HG03565 (cell line): ENCODE results near the gene TLE1.
A peak's percentile ranks its signal among the peaks of the same experiment; 100 is the strongest.

ENCODE experiments used
- ATAC-seq: cut with Tn5 transposase; IDR thresholded peaks from one replicate; pipeline ENCODE4 v1.9.1; 2021; ENCODE audit warnings: mild to moderate bottlenecking, moderate library complexity; ENCODE audit not compliant: unreplicated experiment

The TLE1 gene

DNA sequence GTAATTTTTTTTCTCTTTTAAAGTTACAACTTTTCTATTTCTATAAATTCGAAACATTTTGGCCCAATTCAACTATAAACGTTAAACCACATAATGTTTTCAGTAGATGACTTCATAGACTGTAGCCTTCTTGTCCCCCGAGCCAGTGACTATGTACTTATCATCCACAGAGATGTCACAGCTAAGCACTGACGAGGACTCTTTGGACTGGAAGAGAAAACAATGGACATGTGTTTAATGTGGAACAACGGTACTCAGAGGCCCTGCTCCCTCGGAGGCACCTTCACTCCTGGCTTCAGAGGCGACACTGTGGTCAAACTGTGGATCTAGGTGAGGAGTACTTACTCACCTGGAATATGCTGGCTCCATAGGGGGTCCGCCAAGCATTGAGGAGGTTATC is 105.2 kb downstream of the TLE1 start:
- no peak for ATAC-seq

DNA sequence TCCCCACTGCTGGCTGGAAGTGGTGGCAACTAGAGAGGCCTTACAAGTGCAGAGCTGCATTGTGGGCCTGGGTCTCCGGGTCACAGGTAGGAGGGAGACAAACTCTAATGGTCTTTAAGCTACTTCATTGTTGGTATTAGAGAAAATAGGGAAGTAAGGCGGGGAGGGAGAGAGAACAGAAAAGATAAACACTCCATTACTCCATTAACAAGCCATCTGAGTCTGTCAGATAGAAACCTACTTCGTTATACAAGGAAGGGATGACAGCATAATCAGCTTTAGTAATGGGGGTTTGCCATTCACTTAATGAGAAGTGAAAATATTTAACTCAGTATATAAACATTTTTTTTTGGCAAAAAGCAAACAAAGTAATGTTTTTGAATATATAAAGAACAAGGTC is 107.4 kb downstream of the TLE1 start:
- no peak for ATAC-seq

DNA sequence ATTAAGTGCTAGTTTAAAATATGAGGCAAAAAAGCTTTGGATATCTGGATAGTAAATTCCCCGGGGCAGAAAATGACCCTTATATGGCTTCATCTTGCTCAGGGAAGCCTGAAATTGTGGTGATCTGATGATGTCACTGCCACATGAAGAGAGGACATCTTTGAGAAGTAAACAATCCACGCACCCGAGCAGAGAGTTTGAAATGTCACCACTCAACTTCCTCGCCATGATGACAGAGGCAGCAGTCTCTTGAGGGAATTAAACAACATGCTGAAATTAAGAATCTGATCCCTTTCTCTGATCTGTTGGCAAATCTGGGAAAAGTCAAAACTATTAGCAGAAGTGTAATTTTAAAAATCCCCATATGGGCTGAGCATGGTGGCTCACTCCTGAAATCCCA is 110.0 kb downstream of the TLE1 start:
- no peak for ATAC-seq

DNA sequence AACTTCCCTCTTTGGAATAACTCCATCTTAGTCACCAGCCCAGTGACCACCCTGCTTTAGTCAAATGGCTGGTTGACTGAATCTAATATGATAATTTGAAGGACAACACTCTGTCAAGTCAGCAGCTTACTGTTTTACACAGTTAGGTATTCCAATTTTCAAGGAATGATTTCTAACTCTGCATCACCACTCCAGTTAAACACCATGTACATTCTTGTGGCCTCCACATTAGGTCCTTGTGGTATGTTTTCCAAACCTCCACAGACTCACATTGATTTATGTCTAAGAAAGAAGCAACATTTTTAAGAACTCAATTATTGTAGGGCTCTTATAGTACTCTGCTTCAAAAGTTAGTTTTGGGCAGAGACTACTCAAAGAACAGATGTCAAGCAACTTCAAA is 110.7 kb downstream of the TLE1 start:
- ATAC-seq: no peak

DNA sequence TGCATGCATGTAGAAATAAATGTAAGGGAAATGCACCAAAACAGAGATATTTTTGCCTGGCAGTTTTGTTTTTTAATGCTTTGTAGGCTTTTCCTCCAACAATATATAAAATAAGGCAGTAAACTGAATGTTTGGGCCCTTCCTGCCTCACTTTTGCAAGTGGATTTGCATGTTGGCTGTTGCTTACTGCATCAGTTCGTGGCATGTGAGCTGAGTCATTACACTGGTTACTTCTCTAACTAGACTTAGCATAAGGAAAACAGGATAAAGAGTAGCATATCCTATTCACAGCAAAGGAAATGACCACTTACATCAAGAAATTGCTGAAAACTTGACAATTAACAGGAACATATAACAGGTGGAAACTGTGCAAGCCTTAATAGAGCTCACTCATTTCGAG is 113.4 kb downstream of the TLE1 start:
- ATAC-seq: no peak

DNA sequence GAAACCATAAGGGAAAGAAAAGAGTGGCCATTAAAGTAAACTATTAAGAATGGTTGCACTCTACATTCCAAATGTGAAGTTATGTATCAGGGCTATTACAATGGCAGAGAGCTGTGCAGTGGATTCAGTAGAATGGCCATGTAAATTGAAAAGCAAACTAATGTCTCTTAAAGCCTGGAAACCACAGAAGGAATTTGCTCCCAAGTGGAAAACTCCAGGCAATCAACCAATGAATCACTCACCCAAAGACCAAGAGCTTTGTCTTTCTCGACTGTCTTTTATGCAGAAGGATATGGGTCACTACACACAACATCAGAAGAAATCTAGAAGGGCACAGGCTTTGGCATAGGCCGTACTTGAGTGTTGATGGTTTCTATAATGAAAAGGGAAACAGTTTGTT is 114.9 kb downstream of the TLE1 start:
- no peak for ATAC-seq

DNA sequence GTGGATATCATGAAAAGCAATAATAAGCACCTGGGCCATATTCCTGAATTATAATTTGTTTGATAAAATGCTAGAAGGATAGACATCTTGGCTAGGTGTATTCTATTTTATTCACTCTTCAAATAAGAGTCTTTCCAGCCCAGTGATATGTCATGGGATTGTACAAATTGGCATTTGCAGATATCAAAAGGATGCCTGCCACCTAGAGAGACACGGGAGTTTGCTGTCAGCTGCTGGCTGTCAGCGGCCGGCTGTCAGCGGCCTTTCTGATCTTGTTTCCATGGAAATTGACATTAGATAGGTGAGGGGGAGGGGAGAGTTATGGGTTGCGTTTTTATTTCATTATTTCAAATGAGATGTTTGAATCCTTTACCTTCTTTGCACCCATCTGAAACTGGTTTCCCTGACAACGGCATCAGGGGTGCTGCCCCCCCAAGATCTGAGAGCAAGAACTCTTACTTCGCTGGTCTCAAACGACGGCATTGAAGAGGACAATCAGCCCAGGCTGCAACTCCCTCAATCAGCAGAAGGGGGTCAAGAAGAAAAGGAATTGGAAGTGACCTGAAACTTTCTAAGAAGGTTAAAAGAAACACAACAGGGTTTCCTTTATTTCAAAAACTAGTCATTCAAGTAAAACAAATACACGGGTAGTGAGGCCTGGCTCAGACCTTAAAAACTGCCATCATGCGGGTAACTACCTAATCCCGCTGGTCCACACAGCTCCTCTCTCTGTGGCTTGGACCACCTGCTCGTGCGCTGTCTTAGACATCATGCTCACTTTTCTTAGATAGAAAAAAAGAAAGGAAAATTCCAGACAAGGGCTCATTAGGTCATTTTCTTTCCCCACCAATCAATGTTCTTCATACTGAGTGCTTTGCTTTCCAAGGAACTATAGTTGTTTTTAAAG is 115.7 kb downstream of the TLE1 start:
- no peak for ATAC-seq

DNA sequence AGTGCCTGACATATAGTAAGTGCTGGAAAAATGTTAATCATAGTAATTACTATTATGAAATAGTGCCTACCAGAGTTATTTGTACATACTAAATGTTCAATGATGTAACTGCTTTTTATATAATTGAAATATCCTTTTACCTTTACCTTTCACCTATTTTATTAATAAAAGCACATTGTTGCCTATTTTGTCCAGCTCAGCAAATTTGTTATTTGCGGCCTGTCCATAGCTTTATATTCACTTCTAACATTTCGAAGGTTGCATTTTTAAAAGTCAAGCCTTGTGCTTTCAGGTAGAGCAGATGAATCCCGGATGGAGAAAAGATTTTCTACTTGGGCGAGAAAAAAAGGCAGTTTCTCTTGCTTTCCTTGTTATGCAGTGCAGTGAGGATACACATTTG is 119.3 kb downstream of the TLE1 start:
- ATAC-seq: no peak

DNA sequence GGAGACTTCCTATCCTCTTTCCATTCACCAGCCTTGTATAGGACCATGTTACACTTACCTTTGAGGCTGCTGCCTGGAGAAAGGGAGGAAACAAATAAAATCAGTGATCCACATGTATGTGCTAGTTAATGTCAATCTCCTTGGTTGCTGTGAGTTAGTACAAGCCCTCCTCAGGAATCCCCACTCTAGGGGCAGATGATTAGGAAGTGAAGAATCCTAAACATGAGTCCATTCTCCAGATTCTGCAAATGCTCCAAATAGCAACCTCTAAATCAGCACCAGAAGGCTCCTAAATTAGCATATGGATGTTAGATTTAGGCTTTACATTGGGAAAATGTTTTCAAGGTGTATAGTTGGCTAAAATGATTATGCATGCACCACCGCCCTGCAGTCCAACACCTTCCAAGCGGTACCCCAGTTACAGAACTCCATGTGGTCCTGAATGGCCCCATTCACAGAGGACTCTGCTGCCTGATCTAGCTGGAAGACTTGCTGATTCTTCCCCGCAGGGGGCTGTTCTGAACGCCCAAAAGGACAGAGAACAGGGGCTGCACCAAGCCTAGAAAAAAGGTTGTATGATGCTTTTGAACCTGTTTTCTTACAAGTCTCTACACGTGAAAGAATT is 123.2 kb downstream of the TLE1 start:
- ATAC-seq: no peak

DNA sequence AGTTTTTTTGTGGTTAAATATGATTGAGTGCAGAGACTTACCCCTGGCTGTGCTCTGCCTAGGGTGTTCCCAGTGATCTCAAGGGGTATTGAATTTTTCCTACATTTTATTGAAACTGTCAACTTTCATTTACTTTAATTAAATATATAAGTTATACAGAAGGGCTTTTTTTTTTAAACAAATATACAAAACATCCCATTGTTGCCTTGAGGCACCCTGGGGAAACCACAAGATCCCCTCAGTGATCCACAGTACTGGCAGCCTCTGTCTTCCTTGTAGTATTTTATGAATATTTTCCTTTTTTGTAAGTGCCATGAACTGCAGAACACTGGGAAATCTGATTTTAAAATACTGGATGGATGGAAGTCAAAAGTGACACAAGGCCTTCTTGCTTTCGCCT is 123.7 kb downstream of the TLE1 start:
- no peak for ATAC-seq

DNA sequence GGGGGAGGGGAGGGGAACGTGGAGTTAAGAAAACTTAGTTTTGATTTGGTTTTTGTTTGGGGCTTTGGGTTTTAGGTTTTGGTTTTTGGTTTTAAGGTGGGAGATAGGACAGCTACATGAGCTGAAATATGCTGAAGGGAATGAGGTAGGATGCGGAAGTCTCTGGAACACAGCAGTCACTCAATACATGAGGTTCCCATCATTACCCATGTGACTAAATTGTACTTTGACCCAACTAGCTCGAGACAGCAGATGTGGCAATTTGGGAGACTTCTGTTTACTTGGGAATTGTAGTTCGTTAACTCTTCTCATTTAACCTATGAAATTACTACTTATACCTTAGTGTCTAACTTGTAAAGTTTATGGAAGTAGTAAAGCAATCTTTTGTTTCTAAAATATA is 124.2 kb downstream of the TLE1 start:
- no peak for ATAC-seq

DNA sequence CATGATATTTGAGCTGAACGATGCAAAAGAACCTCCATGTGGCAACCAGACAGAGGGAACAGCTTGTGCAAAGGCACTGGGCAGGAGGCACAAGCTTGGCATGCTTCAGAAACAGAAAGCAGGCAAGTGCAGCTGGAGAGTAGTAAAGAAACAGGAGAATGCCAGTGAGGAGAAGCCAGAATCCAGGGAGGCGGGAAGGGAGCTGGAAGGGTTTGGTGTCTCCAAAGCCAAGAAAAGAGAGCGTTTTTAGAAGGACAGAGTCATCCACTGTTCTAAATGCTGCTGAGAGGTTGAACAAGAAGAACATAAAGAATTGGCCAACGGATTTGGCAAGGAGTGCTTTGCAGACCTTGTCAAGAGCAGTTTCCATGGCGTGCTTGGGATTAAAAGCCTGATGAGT is 124.7 kb downstream of the TLE1 start:
- ATAC-seq: no peak

DNA sequence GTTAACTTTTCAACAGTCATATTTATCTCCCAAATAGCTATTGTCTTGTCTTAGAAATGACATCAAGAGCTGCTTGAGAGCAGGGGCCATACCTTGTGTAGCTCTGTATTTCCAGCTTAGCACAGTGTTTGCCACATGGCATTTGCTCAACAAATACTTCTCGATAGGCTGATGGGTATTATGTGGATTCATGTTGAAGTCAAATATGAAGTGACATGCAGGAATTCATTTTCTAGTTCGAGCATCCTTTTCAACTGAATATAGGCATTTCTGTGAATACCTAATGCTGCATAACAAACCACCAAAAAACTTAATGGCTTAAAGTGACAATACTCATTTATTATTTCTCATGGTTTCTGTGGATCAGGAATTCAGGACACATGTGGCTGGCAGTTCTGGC is 125.6 kb downstream of the TLE1 start:
- ATAC-seq: no peak

DNA sequence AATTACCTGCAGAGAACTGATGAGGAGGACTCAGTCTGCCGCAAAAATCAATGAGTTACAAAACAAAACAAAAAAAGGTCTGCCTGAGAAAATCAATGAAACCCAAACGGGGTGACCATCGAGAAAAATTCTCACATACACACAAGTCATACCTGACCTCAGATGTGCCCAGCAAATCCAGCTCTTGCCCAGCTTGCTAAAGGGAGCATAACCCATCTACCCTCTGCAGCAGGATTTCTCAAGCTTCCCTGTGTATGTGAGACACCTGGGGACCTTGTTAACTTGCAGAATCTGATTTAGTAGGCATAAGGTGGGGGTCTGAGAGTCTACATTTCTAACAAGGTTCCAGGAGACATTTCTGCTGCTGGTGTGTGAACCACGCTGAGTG is 126.3 kb downstream of the TLE1 start:
- no peak for ATAC-seq

DNA sequence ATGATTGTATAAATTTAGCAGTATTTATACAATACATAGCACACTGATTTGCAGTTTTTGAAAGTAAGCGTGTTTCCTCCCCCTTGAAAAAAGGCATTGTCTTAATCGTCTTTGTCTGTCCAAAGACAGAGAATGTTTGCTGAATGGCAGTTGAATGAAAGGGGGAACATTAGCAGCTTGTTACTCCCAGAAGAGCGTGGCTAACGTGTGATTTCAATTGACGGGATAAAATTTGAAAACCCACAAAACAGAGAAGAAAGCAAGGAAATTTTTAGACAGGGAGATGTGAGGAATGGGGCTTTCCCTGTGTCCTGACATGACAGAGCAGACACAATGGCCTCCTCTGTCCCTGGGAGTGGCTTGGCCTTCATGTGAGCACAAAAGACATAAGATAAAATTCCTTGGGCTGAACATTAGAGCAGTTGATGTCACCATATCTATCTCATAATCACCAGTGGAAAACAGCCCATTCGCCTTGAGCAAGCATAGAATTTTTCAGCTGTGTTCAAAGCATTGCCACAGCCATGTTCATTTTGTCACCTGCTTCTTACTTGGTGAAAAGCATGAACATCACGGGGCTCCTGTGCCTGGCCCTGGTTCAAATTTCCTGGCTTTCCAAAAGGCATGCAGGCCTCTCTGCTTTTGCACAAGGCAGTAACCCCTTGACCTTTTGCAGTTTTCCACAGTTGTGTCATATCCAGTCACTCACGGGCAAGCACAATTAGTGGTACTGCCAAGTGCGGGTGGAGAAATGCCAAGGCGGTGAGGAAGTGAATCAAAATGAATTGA is 126.9 kb downstream of the TLE1 start:
- ATAC-seq: no peak

DNA sequence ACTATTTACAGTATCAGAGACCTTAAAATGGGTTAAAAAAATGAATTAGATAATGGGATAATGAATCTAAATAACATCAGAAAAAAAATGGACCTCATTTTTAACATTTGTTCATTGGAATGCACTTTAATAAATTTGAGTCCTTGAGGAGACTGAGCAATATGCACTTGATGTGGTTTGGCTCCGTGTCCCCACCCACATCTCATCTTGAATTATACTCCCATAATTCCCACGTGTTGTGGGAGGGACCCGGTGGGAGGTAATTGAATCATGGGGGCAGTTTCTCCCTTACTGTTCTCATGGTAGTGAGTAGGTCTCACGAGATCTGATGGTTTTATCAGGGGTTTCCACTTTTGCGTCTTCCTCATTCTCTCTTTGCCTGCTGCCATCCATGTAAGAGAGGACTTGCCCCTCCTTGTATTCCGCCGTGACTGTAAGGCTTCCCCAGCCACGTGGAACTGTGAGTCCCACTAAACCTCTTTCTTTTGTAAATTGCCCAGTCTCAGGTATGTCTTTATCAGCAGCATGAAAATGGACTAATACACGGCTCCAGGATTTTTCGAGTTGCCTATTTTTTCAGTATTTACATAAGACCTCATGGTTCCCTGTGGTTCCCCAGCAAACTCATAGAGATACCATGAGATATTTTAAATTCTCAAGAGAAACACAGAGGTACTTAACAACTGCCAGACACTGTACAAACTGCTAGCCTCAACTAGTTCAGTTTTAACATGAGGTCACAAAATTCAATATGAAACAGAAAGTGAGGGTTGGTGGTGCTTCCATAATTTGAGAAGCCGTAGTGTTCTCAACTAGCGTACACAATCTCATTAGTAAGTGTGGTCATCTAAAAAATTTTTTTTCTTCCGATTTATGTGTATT is 128.3 kb downstream of the TLE1 start:
- peak; percentile 87 for ATAC-seq

DNA sequence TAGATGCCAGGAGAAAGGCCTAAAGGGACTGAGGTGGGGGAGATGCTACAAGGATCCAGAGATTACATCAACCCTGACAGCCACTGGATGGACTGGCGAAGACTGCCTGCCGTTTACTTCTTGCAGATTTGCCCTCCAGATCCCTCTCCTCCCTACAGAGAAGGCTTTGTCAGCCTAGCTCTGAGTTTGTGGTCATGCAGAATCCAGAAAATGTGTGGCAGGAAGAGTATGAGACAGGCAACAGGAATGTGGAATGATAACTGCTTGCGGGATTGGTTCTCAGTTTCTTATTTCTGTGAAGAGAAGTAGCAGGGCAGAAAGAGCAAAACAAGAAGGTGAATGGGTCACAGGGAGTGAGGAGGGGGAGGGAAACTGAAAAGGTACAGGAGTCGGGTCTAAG is 129.6 kb downstream of the TLE1 start:
- ATAC-seq: no peak

DNA sequence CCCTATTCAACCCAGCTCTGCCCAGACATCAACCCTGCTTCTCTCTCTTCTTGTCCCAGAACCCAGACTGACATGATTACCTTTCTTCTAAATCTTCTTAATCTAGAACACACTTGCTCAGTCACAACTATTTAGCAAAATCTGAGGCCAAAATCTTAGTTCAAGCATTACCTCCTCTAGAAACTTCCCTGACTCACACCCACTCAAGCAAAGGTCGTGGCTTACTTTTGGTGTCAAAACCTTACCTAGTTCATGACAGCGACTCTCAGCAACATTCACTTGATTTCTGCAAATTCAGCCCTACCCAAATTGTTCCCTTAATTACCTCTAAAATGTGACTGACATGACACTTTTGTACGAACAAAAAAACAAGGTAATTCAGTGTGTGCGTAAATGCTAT is 130.2 kb downstream of the TLE1 start:
- no peak for ATAC-seq

DNA sequence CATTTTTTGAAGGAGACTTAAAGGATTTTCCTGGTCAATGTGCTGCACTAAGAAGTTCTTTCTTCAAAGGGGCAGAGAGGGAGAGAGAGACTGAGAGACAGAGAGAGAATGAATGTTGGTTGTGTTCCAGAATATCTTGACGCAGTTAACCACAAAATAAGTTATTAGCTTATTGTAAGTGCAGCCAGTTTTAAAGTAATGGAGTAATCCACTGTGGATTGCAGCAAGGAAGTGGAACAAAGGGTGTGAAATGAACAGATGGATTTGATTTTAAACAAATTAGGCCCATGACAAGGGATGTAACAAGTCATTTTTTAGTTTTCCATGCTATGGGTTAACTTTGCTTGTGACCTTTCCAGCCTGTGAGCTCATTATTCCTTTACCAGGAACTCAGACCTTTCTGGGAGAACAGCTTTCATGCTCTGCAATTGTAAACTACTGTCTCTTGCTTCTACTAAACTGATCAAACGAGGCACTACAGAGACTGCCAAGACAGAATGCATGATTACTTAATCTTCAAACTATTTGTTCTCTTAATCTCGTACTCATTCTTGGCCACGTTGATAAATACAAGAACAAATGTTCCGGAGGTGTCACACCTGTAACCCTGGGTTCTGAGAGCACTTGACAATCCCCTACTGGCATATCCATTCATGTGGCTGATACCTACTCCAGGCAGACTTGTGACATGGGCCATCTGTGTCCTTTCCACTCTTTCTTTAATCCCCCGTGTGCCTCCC is 131.1 kb downstream of the TLE1 start:
- no peak for ATAC-seq

DNA sequence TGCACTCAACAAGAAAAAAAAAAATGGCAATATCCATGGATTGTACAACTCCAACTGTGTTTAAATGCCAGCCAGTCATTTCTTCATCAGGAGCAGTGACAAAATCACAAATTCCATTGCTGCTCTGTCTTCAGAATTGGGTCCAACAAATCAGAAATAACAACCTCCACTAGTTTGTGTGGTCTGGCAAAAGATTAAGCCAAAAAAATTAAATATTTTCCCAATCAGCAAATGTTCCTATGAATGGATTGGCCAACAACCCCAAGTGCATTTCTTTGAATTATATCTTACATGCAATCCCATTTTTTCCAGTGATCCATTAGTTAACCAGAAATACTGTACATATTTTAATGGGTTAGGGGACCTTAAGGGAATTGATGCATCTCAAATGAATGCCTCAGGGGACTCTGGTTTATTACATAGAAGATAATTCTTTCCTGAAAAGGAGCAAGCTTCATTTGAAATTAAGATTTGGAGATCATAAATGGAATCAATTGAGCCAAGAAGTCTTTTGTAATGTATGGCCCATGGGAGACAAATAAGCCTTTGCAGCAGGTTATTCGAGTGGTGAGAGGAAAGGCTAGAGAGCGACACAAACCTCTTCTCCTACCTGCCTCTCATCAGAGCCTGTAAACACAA is 131.8 kb downstream of the TLE1 start:
- ATAC-seq: no peak
